Upper lobe of right lung (tissue), 1 donor: Measurements from ENCODE around the gene APOO. TPM values are rescaled to one million over a fixed set of nuclear protein-coding genes. Genes with fewer than 3 reads are reported as not detected.
A peak's percentile ranks its signal among the peaks of the same experiment; 100 is the strongest.

Experiments
- ATAC-seq: fragments of 200-7000 bp; cut with Tn5 transposase; one replicate; pipeline ENCODE4 v1.9.1; 2020; ENCODE audit warnings: mild to moderate bottlenecking, moderate library complexity
- DNase-seq: peaks from one replicate; pipeline ENCODE4 v3.0.0-alpha.2; 2020
- H3K27ac ChIP-seq: fragments of 200-600 bp; one replicate; pipeline ENCODE4 v1.8.0; 2022
- H3K27me3 ChIP-seq: fragments of 200-600 bp; one replicate; pipeline ENCODE4 v1.8.0; 2022; ENCODE audit warnings: mild to moderate bottlenecking
- H3K36me3 ChIP-seq: fragments of 200-600 bp; one replicate; pipeline ENCODE4 v1.8.0; 2022
- H3K4me1 ChIP-seq: fragments of 200-600 bp; one replicate; pipeline ENCODE4 v1.8.0; 2022
- H3K4me3 ChIP-seq: fragments of 200-600 bp; one replicate; pipeline ENCODE4 v1.8.0; 2022; ENCODE audit warnings: mild to moderate bottlenecking
- H3K9me3 ChIP-seq: fragments of 200-600 bp; one replicate; pipeline ENCODE4 v1.8.0; 2022
- CTCF ChIP-seq: fragments of 200-600 bp; IDR thresholded peaks from one replicate; pipeline ENCODE4 v1.8.0; 2022; ENCODE audit warnings: antibody characterized with exemption
- intact Hi-C: fragments of 100-400 bp; cut with DNase I; formaldehyde crosslinking; loops from one replicate; pipeline ENCODE4 v1.11.0; 2022
- total RNA-seq: library from RNA; stranded (reverse); fragmentation: NEBNext Ultra II Directional; extraction: Animal tissue kit (Norgen Biotek cat#: 25700); gene quantifications from one replicate; pipeline ENCODE4 v1.2.1, GENCODE V29; 2021
- donor health status: DM: no; HTN: yes; CAD: no; lungs with severe emphysema.

Gene APOO
- total RNA-seq, 1 donor from 2014 or later, result 12.0 TPM

- Histone ChIP-seq H3K9me3 (no peaks in the 10 kb centered on the region), H3K4me1 (no peaks in the 10 kb centered on the region), H3K27ac (no peak overlapping the region), H3K36me3 (no peaks in the 10 kb centered on the region), H3K4me3 (no peak overlapping the region), H3K27me3 (no peaks in the 10 kb centered on the region)
- no peak for TF ChIP-seq CTCF
- no peak for DNase-seq
- intact Hi-C loops, result no loop called here
- no peak for ATAC-seq
Measured at GRCh38 chrX:23815376-23815775, 92.4 kb downstream of the APOO start.

- Histone ChIP-seq H3K4me3 (no peak overlapping the region), H3K27me3 (no peaks in the 10 kb centered on the region), H3K27ac (no peak overlapping the region), H3K36me3 (no peaks in the 10 kb centered on the region), H3K4me1 (no peaks in the 10 kb centered on the region), H3K9me3 (no peaks in the 10 kb centered on the region)
- no peak for TF ChIP-seq CTCF
- ATAC-seq (no peak), DNase-seq (no peak)
- intact Hi-C loops, result no loop called here
Measured at GRCh38 chrX:23813808-23814207, 93.9 kb downstream of the APOO start.

- Histone ChIP-seq H3K9me3 (no peaks in the 10 kb centered on the region), H3K36me3 (no peaks in the 10 kb centered on the region), H3K27me3 (no peaks in the 10 kb centered on the region), H3K27ac (peak overlapping the region; percentile 24), H3K4me3 (no peak overlapping the region), H3K4me1 (no peaks in the 10 kb centered on the region)
- DNase-seq (no peak), ATAC-seq (no peak)
- TF ChIP-seq CTCF, result no peak
- intact Hi-C loops, result no loop called here
Measured at GRCh38 chrX:23811656-23812055, 96.1 kb downstream of the APOO start.

GRCh38 chrX:23811108-23811651, 96.6 kb downstream of the APOO start:
- ATAC-seq (peak; percentile 60), DNase-seq (no peak)
- intact Hi-C loops, result no loop called here

DNA sequence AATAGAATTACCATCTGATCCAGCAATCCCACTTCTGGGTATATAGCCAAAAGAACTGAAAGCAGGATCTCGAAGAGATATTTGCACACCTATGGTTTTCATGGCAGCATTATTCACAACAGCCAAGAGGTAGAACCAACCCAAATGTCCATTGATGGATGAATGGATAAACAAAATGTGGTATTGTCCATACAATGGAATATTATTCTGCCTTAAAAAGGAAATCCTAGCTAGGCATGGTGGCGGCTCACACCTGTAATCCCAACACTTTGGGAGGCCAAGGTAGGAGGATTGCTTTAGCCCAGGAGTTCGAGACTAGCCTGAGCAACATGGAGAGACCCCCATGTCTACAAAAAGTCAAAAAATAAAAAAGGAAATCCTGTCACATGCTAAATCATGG, 97.5 kb downstream of the APOO start:
- intact Hi-C loops, result no loop called here
- ATAC-seq (no peak), DNase-seq (no peak)
- no peaks in the 10 kb centered on the region for H3K27me3 ChIP-seq
- H3K27ac ChIP-seq, result no peak overlapping the region
- no peaks in the 10 kb centered on the region for H3K36me3 ChIP-seq
- no peak for TF ChIP-seq CTCF
- no peaks in the 10 kb centered on the region for H3K4me1 ChIP-seq
- no peaks in the 10 kb centered on the region for H3K9me3 ChIP-seq
- H3K4me3 ChIP-seq, result no peak overlapping the region

More at GRCh38 chrX:23811108-23811651, 96.6 kb downstream of the APOO start:
- H3K4me1 ChIP-seq, result no peaks in the 10 kb centered on the region
- H3K4me3 ChIP-seq, result no peak overlapping the region
- TF ChIP-seq CTCF, result no peak
- H3K27me3 ChIP-seq, result no peaks in the 10 kb centered on the region
- H3K9me3 ChIP-seq, result no peaks in the 10 kb centered on the region
- H3K27ac ChIP-seq, result peak overlapping the region; percentile 24
- no peaks in the 10 kb centered on the region for H3K36me3 ChIP-seq

DNA sequence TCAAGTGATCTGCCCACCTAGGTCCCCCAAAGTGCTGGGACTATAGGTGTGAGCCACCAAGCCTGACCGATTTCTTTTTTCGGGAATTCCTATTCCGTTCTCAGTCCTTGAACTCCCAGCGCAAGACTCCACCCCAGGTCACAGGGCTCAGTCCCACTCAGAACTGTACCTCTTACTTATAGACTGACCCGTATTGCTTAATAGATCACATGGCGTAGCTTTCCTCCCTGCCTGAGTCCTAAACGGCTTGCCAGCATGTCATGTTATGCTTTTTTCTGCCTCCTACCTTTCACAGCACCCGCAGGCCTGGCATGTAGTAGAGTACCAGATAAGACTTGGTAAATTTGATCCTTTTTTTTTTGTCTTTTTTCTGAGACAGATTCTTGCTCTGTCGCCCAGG, 102.3 kb downstream of the APOO start:
- intact Hi-C loops, result no loop called here
- no peak overlapping the region for H3K4me3 ChIP-seq
- peak; percentile 72 for ATAC-seq
- no peaks in the 10 kb centered on the region for H3K27me3 ChIP-seq
- no peak for DNase-seq
- H3K36me3 ChIP-seq, result no peaks in the 10 kb centered on the region
- no peaks in the 10 kb centered on the region for H3K9me3 ChIP-seq
- H3K27ac ChIP-seq, result peak overlapping the region; percentile 72
- H3K4me1 ChIP-seq, result no peaks in the 10 kb centered on the region
- TF ChIP-seq CTCF, result no peak
